Measurements from ENCODE around the gene L1TD1. TPM values are rescaled to one million over a fixed set of nuclear protein-coding genes. Genes with fewer than 3 reads are reported as not detected.
A peak's percentile ranks its signal among the peaks of the same experiment; 100 is the strongest.

L1TD1 gene
- total and polyA plus RNA-seq, 2 of the 13 experiments (the other 11 are each of a cell fraction or from before 2014, with no cell fraction given) = not detected

- no peak for TF ChIP-seq ZNF460 (CRISPR knock-in tag; IDR thresholded peaks at IDR 0.05; ENCODE audit: borderline replicate concordance)
- TF ChIP-seq ZNF768 (CRISPR knock-in tag; IDR thresholded peaks at IDR 0.05) = peak; percentile 74; the same call in 1 of the 2 replicates
- TF ChIP-seq ONECUT2 (CRISPR knock-in tag; IDR thresholded peaks at IDR 0.05) = no peak
- no peak for TF ChIP-seq ZMYM3 (CRISPR knock-in tag; IDR thresholded peaks at IDR 0.05)
- no peak for TF ChIP-seq ZZZ3 (CRISPR knock-in tag; IDR thresholded peaks at IDR 0.05; ENCODE audit: borderline replicate concordance)
These were observed 33.7 kb downstream of the L1TD1 start (continued) for GRCh38 chr1:62228136-62228882.

- H3K36me3 ChIP-seq (replicated peaks in 1 of 2; ENCODE audit: control insufficient read depth in 1 of 2, insufficient read depth in 2 of 2, low read length in 2 of 2) = no peaks in the 10 kb centered on the region
- H3K9me3 ChIP-seq (ENCODE audit: low read length) = no peaks in the 10 kb centered on the region
- 19% methylated on average over 4 of the region's 4 CpGs for WGBS (ENCODE audit: low lambda C conversion rate)
- FAIRE-seq (no peak), DNase-seq (ENCODE audit: low spot score) (no peak), ATAC-seq (peak; percentile 55)
- ChIA-PET CTCF (ENCODE audit: low intra/inter-chr PET ratio, low total read pairs) (no interaction called here), POLR2A (interaction anchor here (0.6 to 1.3 kb wide), 2 partner anchors 30 to 202 kb away, joined by 3 to 5 read pairs; no protein-coding TSS in a partner anchor)
- no peaks in the 10 kb centered on the region for H3K27me3 ChIP-seq (ENCODE audit: control insufficient read depth in 1 of 2, insufficient read depth in 2 of 2, low read length in 2 of 2)
- in situ Hi-C loops (cut with HindIII; ENCODE audit: extremely low pct_ligation_motif_present, low pct_unique_long_range_greater_than_20kb) = no loop called here
- H2AFZ ChIP-seq (ENCODE audit: low read length) = no peak overlapping the region
- H3K79me2 ChIP-seq (ENCODE audit: insufficient read depth, low read length) = no peaks in the 10 kb centered on the region
- BruUV-seq (replicated peaks) = no TSS peak
- H3K4me2 ChIP-seq (ENCODE audit: low read depth, low read length) = peak overlapping the region; percentile 74
- intact Hi-C loops (cut with micrococcal nuclease; ENCODE audit: unreplicated experiment) = no loop called here
- H3K4me3 ChIP-seq (replicated peaks in 1 of 3; ENCODE audit: insufficient read depth in 1 of 3, low read depth in 2 of 3, low read length in 3 of 3) = peak overlapping the region in 1 of 3 experiments; percentile 49; a peak in 2 of 6 replicates
- no peaks in the 10 kb centered on the region for H4K20me1 ChIP-seq (ENCODE audit: insufficient read depth, low read length)
- peak; percentile 61; the same call in 1 of the 2 replicates for TF ChIP-seq ZNF768 (CRISPR knock-in tag; IDR thresholded peaks at IDR 0.05)
- TF ChIP-seq, protein P1, sequence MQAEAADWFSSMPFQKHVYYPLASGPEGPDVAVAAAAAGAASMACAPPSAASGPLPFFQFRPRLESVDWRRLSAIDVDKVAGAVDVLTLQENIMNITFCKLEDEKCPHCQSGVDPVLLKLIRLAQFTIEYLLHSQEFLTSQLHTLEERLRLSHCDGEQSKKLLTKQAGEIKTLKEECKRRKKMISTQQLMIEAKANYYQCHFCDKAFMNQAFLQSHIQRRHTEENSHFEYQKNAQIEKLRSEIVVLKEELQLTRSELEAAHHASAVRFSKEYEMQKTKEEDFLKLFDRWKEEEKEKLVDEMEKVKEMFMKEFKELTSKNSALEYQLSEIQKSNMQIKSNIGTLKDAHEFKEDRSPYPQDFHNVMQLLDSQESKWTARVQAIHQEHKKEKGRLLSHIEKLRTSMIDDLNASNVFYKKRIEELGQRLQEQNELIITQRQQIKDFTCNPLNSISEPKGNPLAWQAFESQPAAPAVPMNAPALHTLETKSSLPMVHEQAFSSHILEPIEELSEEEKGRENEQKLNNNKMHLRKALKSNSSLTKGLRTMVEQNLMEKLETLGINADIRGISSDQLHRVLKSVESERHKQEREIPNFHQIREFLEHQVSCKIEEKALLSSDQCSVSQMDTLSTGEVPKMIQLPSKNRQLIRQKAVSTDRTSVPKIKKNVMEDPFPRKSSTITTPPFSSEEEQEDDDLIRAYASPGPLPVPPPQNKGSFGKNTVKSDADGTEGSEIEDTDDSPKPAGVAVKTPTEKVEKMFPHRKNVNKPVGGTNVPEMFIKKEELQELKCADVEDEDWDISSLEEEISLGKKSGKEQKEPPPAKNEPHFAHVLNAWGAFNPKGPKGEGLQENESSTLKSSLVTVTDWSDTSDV (CRISPR knock-in tag; IDR thresholded peaks at IDR 0.05) = no peak
- H3K9ac ChIP-seq (ENCODE audit: insufficient read depth, low read depth, low read length) = peak overlapping the region; percentile 47; the same call in 1 of the 2 replicates
- H3K4me1 ChIP-seq (ENCODE audit: insufficient read depth, low read length) = peaks cover 57% of the 10 kb centered on the region
- H3K27ac ChIP-seq (ENCODE audit: extremely low read length, insufficient read depth, low read length) = no peak overlapping the region
These were observed 34.2 kb downstream of the L1TD1 start for GRCh38 chr1:62228883-62229187.
